NK-92 (cell line): ENCODE results near the gene BOC.

Source experiments
- DNase-seq: peaks from one replicate; lab custom pipeline; 2025; ENCODE audit not compliant: unreplicated experiment; lab: John Stamatoyannopoulos, UW

Gene BOC

GRCh38 chr3:113247675-113248458 is 36.5 kb downstream of the BOC start:
- no peak for DNase-seq

GRCh38 chr3:113249111-113249510 is 37.8 kb downstream of the BOC start:
- no peak for DNase-seq

GRCh38 chr3:113249601-113250000 is 38.2 kb downstream of the BOC start:
- DNase-seq: no peak

GRCh38 chr3:113250566-113250965 is 39.2 kb downstream of the BOC start:
- DNase-seq: no peak

- DNase-seq: no peak
Measured at GRCh38 chr3:113251817-113252216, 40.5 kb downstream of the BOC start.

- no peak for DNase-seq
Measured at GRCh38 chr3:113252553-113252952, 41.2 kb downstream of the BOC start.

- DNase-seq: no peak
Measured at GRCh38 chr3:113253702-113254101, 42.3 kb downstream of the BOC start.

GRCh38 chr3:113254171-113254947 is 43.0 kb downstream of the BOC start:
- DNase-seq: no peak

GRCh38 chr3:113255100-113255853 is 43.9 kb downstream of the BOC start:
- no peak for DNase-seq

GRCh38 chr3:113255854-113256615 is 44.7 kb downstream of the BOC start:
- DNase-seq: no peak

- no peak for DNase-seq
Measured at GRCh38 chr3:113258361-113258760, 47.0 kb downstream of the BOC start.

- DNase-seq: no peak
Measured at GRCh38 chr3:113259196-113259595, 47.8 kb downstream of the BOC start.

GRCh38 chr3:113261063-113261625 is 49.8 kb downstream of the BOC start:
- DNase-seq: no peak

GRCh38 chr3:113261626-113262303 is 50.4 kb downstream of the BOC start:
- DNase-seq: no peak

GRCh38 chr3:113262304-113262665 is 50.9 kb downstream of the BOC start:
- no peak for DNase-seq

- DNase-seq: no peak
Measured at GRCh38 chr3:113263020-113263419, 51.7 kb downstream of the BOC start.

GRCh38 chr3:113263778-113264177 is 52.4 kb downstream of the BOC start:
- DNase-seq: no peak

GRCh38 chr3:113264283-113265131 is 53.1 kb downstream of the BOC start:
- DNase-seq: no peak

GRCh38 chr3:113265231-113265630 is 53.9 kb downstream of the BOC start:
- DNase-seq: no peak
